GM12878 (cell line): ENCODE results near the gene CTRL. TPM values are rescaled to one million over a fixed set of nuclear protein-coding genes. Genes with fewer than 3 reads are reported as not detected.
A peak's percentile ranks its signal among the peaks of the same experiment; 100 is the strongest.

Source experiments
- ATAC-seq: fragments of 200-7000 bp; cut with Tn5 transposase; 3 replicates; pipeline ENCODE4 v1.9.1; 2020; ENCODE audit warnings: mild to moderate bottlenecking, moderate library complexity
- BruUV-seq: library from RNA; stranded (reverse); fragments of 400-500 nt; replicated peaks from 2 replicates; lab custom pipeline; 2021; lab: Mats Ljungman, UMichigan
- CTCF ChIA-PET: fragments of 300-600 bp; sonication (Branson Sonifier 250); formaldehyde crosslinking; extraction: SDS; loops from one replicate; lab custom pipeline; 2021; ENCODE audit warnings: inconsistent platforms; lab: Yijun Ruan, JAX
- POLR2A ChIA-PET: fragments of 350-600 bp; formaldehyde crosslinking; extraction: SDS; loops from one replicate; lab custom pipeline; 2021; ENCODE audit warnings: inconsistent platforms; lab: Charles Lee
- RAD21 ChIA-PET: fragments of 300-600 bp; sonication (Branson Sonifier 250); formaldehyde crosslinking; loops from one replicate; lab custom pipeline; 2023; ENCODE audit warnings: antibody characterized with exemption; ENCODE audit not compliant: unreplicated experiment; lab: Charles Lee
- SMC1A ChIA-PET: fragments of 300-600 bp; sonication (Branson Sonifier 250); formaldehyde crosslinking; loops from one replicate; lab custom pipeline; 2023; ENCODE audit not compliant: unreplicated experiment, uncharacterized antibody; lab: Charles Lee
- DNase-seq: peaks from one replicate; pipeline ENCODE4 v3.0.0-alpha.2; 2011; ENCODE audit warnings: low read depth, low spot score
- FAIRE-seq: peaks from 3 replicates; lab custom pipeline; 2011; peaks lifted over from hg19 to GRCh38; lab: Jason Lieb, UNC
- H2AFZ ChIP-seq: 2 replicates; pipeline ENCODE4 v1.6.0; 2011; ENCODE audit warnings: low read depth, low read length, control low read depth; ENCODE audit not compliant: control insufficient read depth
- H3K27ac ChIP-seq: 2 replicates; pipeline ENCODE4 v1.5.1; 2011; ENCODE audit warnings: control low read depth; ENCODE audit not compliant: control insufficient read depth, insufficient read depth
- H3K27me3 ChIP-seq, 2 experiments: replicated peaks in 1 of 2; 2 replicates each; pipeline versions ENCODE4 v1.6.0 to v1.6.1; 2011; ENCODE audit warnings: low read length in 1 of 2; ENCODE audit not compliant: control insufficient read depth in 2 of 2, insufficient read depth in 2 of 2
- H3K36me3 ChIP-seq, 2 experiments: 2 replicates each; pipeline ENCODE4 v1.5.1; 2011; ENCODE audit warnings: low read length in 1 of 2; ENCODE audit not compliant: control insufficient read depth in 2 of 2, insufficient read depth in 2 of 2
- H3K4me1 ChIP-seq: 2 replicates; pipeline ENCODE4 v1.6.1; 2011; ENCODE audit warnings: mild to moderate bottlenecking, low read length, moderate library complexity, mixed read lengths; ENCODE audit not compliant: control insufficient read depth, insufficient read depth
- H3K4me2 ChIP-seq: 2 replicates; pipeline ENCODE4 v1.6.0; 2011; ENCODE audit warnings: control low read depth; ENCODE audit not compliant: control insufficient read depth, insufficient read depth
- H3K4me3 ChIP-seq: fragments of 200-600 bp; sonication (generic); 2 replicates; pipeline ENCODE4 v1.5.1; 2016
- H3K79me2 ChIP-seq: 2 replicates; pipeline ENCODE4 v1.6.0; 2011; ENCODE audit warnings: low read length; ENCODE audit not compliant: control insufficient read depth, insufficient read depth
- H3K9ac ChIP-seq: 2 replicates; pipeline ENCODE4 v1.8.0; 2011; ENCODE audit warnings: low read length, control low read depth, mixed read lengths; ENCODE audit not compliant: control insufficient read depth, insufficient read depth
- H3K9me3 ChIP-seq: replicated peaks from 3 replicates; pipeline ENCODE4 v1.5.1; 2011; ENCODE audit warnings: mild to moderate bottlenecking, low read length; ENCODE audit not compliant: control insufficient read depth, insufficient read depth
- H4K20me1 ChIP-seq: 2 replicates; pipeline ENCODE4 v1.6.0; 2011; ENCODE audit not compliant: control insufficient read depth, insufficient read depth
- BHLHE40 ChIP-seq, 2 experiments: fragments of 450-650 bp in 1 of 2; IDR thresholded peaks; 2 replicates each; pipeline ENCODE4 v1.6.1; 2011 to 2017; ENCODE audit warnings: low read depth in 2 of 2, borderline replicate concordance in 1 of 2, improper control_type of control experiment in 1 of 2, low read length in 1 of 2, mild to moderate bottlenecking in 1 of 2
- CHD1 ChIP-seq: IDR thresholded peaks from 2 replicates; pipeline ENCODE4 v1.6.1; 2012; ENCODE audit warnings: low read depth, low read length, improper control_type of control experiment
- CHD4 ChIP-seq: fragments of 200-600 bp; sonication (generic); IDR thresholded peaks from 2 replicates; pipeline ENCODE4 v1.6.1; 2016; ENCODE audit warnings: mild to moderate bottlenecking
- RUNX3 ChIP-seq: IDR thresholded peaks from 2 replicates; pipeline ENCODE4 v1.6.1; 2012; ENCODE audit warnings: low read length, inconsistent platforms
- ZBTB40 ChIP-seq: fragments of 450-650 bp; IDR thresholded peaks from 2 replicates; pipeline ENCODE4 v1.6.1; 2016; ENCODE audit warnings: mild to moderate bottlenecking, moderate library complexity, borderline replicate concordance
- WGBS: methylation state at CpG from one replicate; pipeline ENCODE4 v1.1.6; 2016; ENCODE audit warnings: low lambda C conversion rate; ENCODE audit not compliant: insufficient replicate concordance, insufficient coverage; ENCODE audit errors: missing lambda C conversion rate; 5-methylcytosine and 5-hydroxymethylcytosine counted together
- in situ Hi-C: fragments of 300-500 bp; cut with MboI; formaldehyde crosslinking; loops from 9 replicates; pipeline ENCODE4 v1.14.3; 2018; ENCODE audit warnings: mixed read lengths
- intact Hi-C: fragments of 100-400 bp; cut with micrococcal nuclease; formaldehyde crosslinking; loops from one replicate; pipeline ENCODE4 v1.14.2; 2022; ENCODE audit not compliant: unreplicated experiment
- polyA plus RNA-seq, 11 experiments: library from polyadenylated mRNA; depleted of rRNA in 4 of 11; unstranded in 6 of 11; stranded (reverse) in 5 of 11; fragments of >200 nt; fragmentation: Nextera tagmentation in 4 of 11; fragmentation: Illumina TruSeq in 1 of 11; extraction: Ambion mirVana in 4 of 11; extraction: Trizol in 1 of 11; gene quantifications; 1 replicate in 1 of 11; 2 replicates in 10 of 11; pipeline versions ENCODE4 v1.2.1 to v1.2.3, GENCODE V29; 2011 to 2016; ENCODE audit warnings: inconsistent platforms in 2 of 11, missing spikeins in 2 of 11, low read depth in 1 of 11
- total RNA-seq, 4 experiments: library from RNA; depleted of rRNA in 3 of 4; stranded (reverse); fragments of >200 nt in 3 of 4; fragmentation: Illumina TruSeq in 1 of 4; extraction: Trizol in 1 of 4; gene quantifications; 2 replicates each; pipeline versions ENCODE4 v1.2.1 to v1.2.3, GENCODE V29; 2013 to 2021

CTRL gene
- total and polyA plus RNA-seq, 10 of the 15 experiments (the other 5 are each of a cell fraction or from before 2014, with no cell fraction given), result 1.1 to 4.9 (median 2.6) TPM

- Histone ChIP-seq H2AFZ (peak overlapping the region; percentile 90), H3K27me3 (no peaks in the 10 kb centered on the region), H3K9ac (0 out of 2 replicates have a peak overlapping the region, but pooled peaks have one; percentile 39), H3K4me1 (peaks cover 7% of the 10 kb centered on the region), H4K20me1 (no peaks in the 10 kb centered on the region), H3K4me3 (peak overlapping the region; percentile 62), H3K79me2 (peaks cover 24% of the 10 kb centered on the region), H3K9me3 (no peaks in the 10 kb centered on the region), H3K27ac (no peak overlapping the region), H3K36me3 (no peaks in the 10 kb centered on the region; a peak in 1 of 4 replicates), H3K4me2 (peak overlapping the region; percentile 73)
- DNase-seq (no peak), FAIRE-seq (no peak), ATAC-seq (no peak)
- intact Hi-C loops (loop anchor here (5.0 kb wide), 1 partner anchor 35 kb away; no protein-coding TSS in a partner anchor), in situ Hi-C loops (no loop called here)
- TSS peak; percentile 99 for BruUV-seq
- ChIA-PET SMC1A (interaction anchor here (0.6 to 3.0 kb wide), 6 partner anchors 9 to 172 kb away, joined by 3 to 14 read pairs (median 3); no protein-coding TSS in a partner anchor), RAD21 (interaction anchor here (1.5 kb wide), 1 partner anchor 19 kb away, joined by 3 read pairs; no protein-coding TSS in a partner anchor), POLR2A (interaction anchor here (0.7 to 1.4 kb wide), 3 partner anchors 9 to 192 kb away, joined by 5 to 9 read pairs (median 6); no protein-coding TSS in a partner anchor), CTCF (interaction anchor here (1.0 to 3.4 kb wide), 5 partner anchors 8 to 335 kb away, joined by 3 to 27 read pairs (median 3); partner anchors contain the start of gene NRN1L)
- WGBS, result 87% methylated on average over 5 of the region's 5 CpGs
- TF ChIP-seq RUNX3 (no peak), BHLHE40 (IDR thresholded peaks at IDR 0.05; ENCODE audit: borderline replicate concordance in 1 of 2, low read depth in 2 of 2, low read length in 1 of 2) (no peak), CHD1 (no peak), ZBTB40 (peak; percentile 73; the same call in 1 of the 2 replicates), CHD4 (no peak)
Measured at GRCh38 chr16:67892375-67892774, 39.3 kb downstream of the CTRL start.
